ENCODE measurements around the gene ZNF626. TPM values are rescaled to one million over a fixed set of nuclear protein-coding genes. Genes with fewer than 3 reads are reported as not detected.
A peak's percentile ranks its signal among the peaks of the same experiment; 100 is the strongest.
"Not testable (repeated sequence)": the region's sequence is repeated elsewhere in the genome, so short reads cannot be mapped to it uniquely, and the experiment has no call there.

The ZNF626 gene
- total RNA-seq, 1 donor from 2014 or later: 11.1 TPM

- Histone ChIP-seq H3K27ac (no peak overlapping the region), H3K36me3 (peaks cover under 1% of the 10 kb centered on the region), H3K27me3 (no peaks in the 10 kb centered on the region), H3K4me1 (peaks cover 16% of the 10 kb centered on the region), H3K9me3 (no peaks in the 10 kb centered on the region), H3K4me3 (no peak overlapping the region)
- intact Hi-C loops (cut with DNase I): no loop called here
- DNase-seq (no peak), ATAC-seq (no peak)
- no peak for TF ChIP-seq CTCF (IDR thresholded peaks at IDR 0.05)
Measured at GRCh38 chr19:20662421-20663105, 1.2 kb upstream of the ZNF626 start.

- H3K36me3 ChIP-seq: peaks cover 7% of the 10 kb centered on the region
- H3K9me3 ChIP-seq: peaks cover 15% of the 10 kb centered on the region
- ATAC-seq: no peak
- intact Hi-C loops (cut with DNase I): no loop called here
- H3K27me3 ChIP-seq: no peaks in the 10 kb centered on the region
- peaks cover 16% of the 10 kb centered on the region for H3K4me1 ChIP-seq
- DNase-seq: no peak
- H3K4me3 ChIP-seq: peak overlapping the region; percentile 65
- H3K27ac ChIP-seq: peak overlapping the region; percentile 82
- no peak for TF ChIP-seq CTCF (IDR thresholded peaks at IDR 0.05)
Measured at GRCh38 chr19:20660473-20661140, 764 bp downstream of the ZNF626 start.

GRCh38 chr19:20640545-20640944 lies 20.8 kb downstream of the ZNF626 start:
- Histone ChIP-seq H3K36me3 (peaks cover 18% of the 10 kb centered on the region), H3K27ac (no peak overlapping the region), H3K9me3 (peaks cover 29% of the 10 kb centered on the region), H3K4me1 (no peaks in the 10 kb centered on the region), H3K27me3 (no peaks in the 10 kb centered on the region), H3K4me3 (no peak overlapping the region)
- ATAC-seq: no peak
- intact Hi-C loops (cut with DNase I): no loop called here
- TF ChIP-seq CTCF (IDR thresholded peaks at IDR 0.05): no peak
- DNase-seq: no peak

GRCh38 chr19:20640023-20640422 lies 21.3 kb downstream of the ZNF626 start:
- Histone ChIP-seq H3K27me3 (no peaks in the 10 kb centered on the region), H3K27ac (no peak overlapping the region), H3K9me3 (peaks cover 34% of the 10 kb centered on the region), H3K36me3 (peaks cover 23% of the 10 kb centered on the region), H3K4me3 (no peak overlapping the region), H3K4me1 (no peaks in the 10 kb centered on the region)
- TF ChIP-seq CTCF (IDR thresholded peaks at IDR 0.05): no peak
- DNase-seq (no peak), ATAC-seq (no peak)
- intact Hi-C loops (cut with DNase I): no loop called here

- H3K27me3 ChIP-seq; H3K4me3 ChIP-seq; ATAC-seq; DNase-seq; intact Hi-C loops (cut with DNase I); H3K4me1 ChIP-seq; H3K27ac ChIP-seq; H3K36me3 ChIP-seq: not testable (repeated sequence)
- peaks cover 58% of the 10 kb centered on the region for H3K9me3 ChIP-seq
Measured at GRCh38 chr19:20624560-20624959, 36.8 kb downstream of the ZNF626 start.

GRCh38 chr19:20616071-20616470 lies 45.3 kb downstream of the ZNF626 start:
- H3K27ac ChIP-seq: no peak overlapping the region
- DNase-seq: no peak
- H3K36me3 ChIP-seq: no peaks in the 10 kb centered on the region
- peaks cover 13% of the 10 kb centered on the region for H3K9me3 ChIP-seq
- TF ChIP-seq CTCF (IDR thresholded peaks at IDR 0.05): no peak
- intact Hi-C loops (cut with DNase I): no loop called here
- no peak for ATAC-seq
- no peaks in the 10 kb centered on the region for H3K27me3 ChIP-seq
- H3K4me3 ChIP-seq: no peak overlapping the region
- no peaks in the 10 kb centered on the region for H3K4me1 ChIP-seq

GRCh38 chr19:20614971-20615370 lies 46.4 kb downstream of the ZNF626 start:
- H3K36me3 ChIP-seq; ATAC-seq; H3K4me3 ChIP-seq; H3K27me3 ChIP-seq; H3K27ac ChIP-seq; H3K4me1 ChIP-seq; intact Hi-C loops (cut with DNase I); DNase-seq; H3K9me3 ChIP-seq: not testable (repeated sequence)
